Measurements from ENCODE around the gene IFNA10. TPM values are rescaled to one million over a fixed set of nuclear protein-coding genes. Genes with fewer than 3 reads are reported as not detected.
"Not testable (repeated sequence)": the region's sequence is repeated elsewhere in the genome, so short reads cannot be mapped to it uniquely, and the experiment has no call there.

Gene IFNA10
- total and polyA plus RNA-seq, 2 of the 8 experiments (the other 6 are each of a cell fraction or from before 2014, with no cell fraction given): not detected

DNA sequence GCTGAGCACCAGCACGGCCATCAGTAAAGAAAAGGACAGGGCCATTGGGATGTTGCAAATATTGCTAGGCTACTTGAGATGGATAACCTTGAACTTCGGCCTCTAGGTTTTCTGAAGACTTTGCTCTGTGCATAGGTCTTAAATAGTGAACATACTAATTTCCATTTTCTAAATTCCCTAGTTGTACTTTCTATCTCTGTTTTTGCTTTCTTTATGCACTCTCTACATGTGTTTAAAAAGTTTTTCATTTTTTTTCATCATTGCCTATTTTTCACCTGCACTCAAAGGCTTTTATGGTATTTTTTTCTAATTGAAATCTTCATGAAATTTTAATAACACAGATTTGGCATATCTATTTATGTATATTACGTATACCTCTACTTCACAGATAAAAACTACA is 19.5 kb downstream of the IFNA10 start, which contains the start of gene IFNA4:
IFNA4 (minus strand) TSS at position 101 of the 400 bp plus-strand sequence; CDS start at position 45, 56 bp downstream.
- H4K5ac ChIP-seq (ENCODE audit: insufficient read length, low read depth, low read length); H3K79me2 ChIP-seq (ENCODE audit: control insufficient read depth in 1 of 2, insufficient read depth in 2 of 2, low read length in 2 of 2); H2BK20ac ChIP-seq (ENCODE audit: low read length); H4K8ac ChIP-seq (ENCODE audit: extremely low read depth, insufficient read depth, low read length); H3K27me3 ChIP-seq (replicated peaks in 1 of 4; ENCODE audit: control insufficient read depth in 3 of 4, extremely low read depth in 1 of 4, insufficient read depth in 3 of 4, low read length in 3 of 4); H3K9ac ChIP-seq (replicated peaks in 1 of 4; ENCODE audit: extremely low read depth in 1 of 4, low read depth in 3 of 4, low read length in 3 of 4); H2BK5ac ChIP-seq (ENCODE audit: low read depth, low read length); H3K4me1 ChIP-seq (replicated peaks in 1 of 4; ENCODE audit: control insufficient read depth in 3 of 4, insufficient read depth in 4 of 4, low read length in 3 of 4); H3K14ac ChIP-seq (ENCODE audit: insufficient read length); H3K23ac ChIP-seq (ENCODE audit: insufficient read length); H2AFZ ChIP-seq (ENCODE audit: low read length); H4K91ac ChIP-seq (replicated peaks; ENCODE audit: insufficient read length, low read length); H3K27ac ChIP-seq (ENCODE audit: low read depth, low read length); H2AK5ac ChIP-seq (ENCODE audit: low read depth, low read length); H3K4me3 ChIP-seq (ENCODE audit: extremely low read depth in 1 of 4, insufficient read depth in 2 of 4, low read depth in 3 of 4, low read length in 4 of 4); H2BK120ac ChIP-seq (replicated peaks; ENCODE audit: low read depth, low read length); FAIRE-seq; H3K79me1 ChIP-seq (ENCODE audit: low read depth, low read length); H3K4ac ChIP-seq (replicated peaks; ENCODE audit: insufficient read length, low read depth, low read length); H3K9me3 ChIP-seq (ENCODE audit: insufficient read depth in 2 of 2, low read depth in 1 of 2, low read length in 1 of 2); H3K23me2 ChIP-seq (ENCODE audit: low read depth, low read length); H2BK15ac ChIP-seq (ENCODE audit: low read length); H3K56ac ChIP-seq (replicated peaks; ENCODE audit: insufficient read length, low read depth, low read length); POLR2A ChIA-PET (ENCODE audit: partially characterized antibody); H4K20me1 ChIP-seq (replicated peaks in 1 of 2; ENCODE audit: control insufficient read depth in 1 of 2, insufficient read depth in 2 of 2, low read length in 2 of 2); DNase-seq (ENCODE audit: low read depth in 1 of 2, low spot score in 2 of 2); H3K18ac ChIP-seq (ENCODE audit: extremely low read depth, low read length); H3K36me3 ChIP-seq (ENCODE audit: control insufficient read depth in 2 of 4, insufficient read depth in 4 of 4, low read length in 3 of 4); H3K4me2 ChIP-seq (ENCODE audit: insufficient read depth in 1 of 2, low read depth in 2 of 2, low read length in 2 of 2); H2BK12ac ChIP-seq (ENCODE audit: low read depth, low read length): not testable (repeated sequence)
- 81% methylated on average over 2 of the region's 3 CpGs; no CpG with 5 or more reads in 1 of the 2 experiments for WGBS, 2 experiments (ENCODE audit: extremely low coverage in 1 of 2, insufficient coverage in 1 of 2, insufficient read length in 1 of 2, insufficient replicate concordance in 2 of 2, low coverage in 1 of 2, low lambda C conversion rate in 2 of 2, missing lambda C conversion rate in 1 of 2)
- CTCF ChIA-PET (ENCODE audit: partially characterized antibody): interaction anchor here (0.9 kb wide), 1 partner anchor 24 kb away, joined by 3 read pairs; no protein-coding TSS in a partner anchor

All from H1 (cell line).